Hepatic stellate cell (primary cell): ENCODE results near the gene CAMK2B.

Experiments
- DNase-seq: peaks from one replicate; pipeline ENCODE4 v3.0.0; 2011; ENCODE audit warnings: low spot score

CAMK2B gene

DNA sequence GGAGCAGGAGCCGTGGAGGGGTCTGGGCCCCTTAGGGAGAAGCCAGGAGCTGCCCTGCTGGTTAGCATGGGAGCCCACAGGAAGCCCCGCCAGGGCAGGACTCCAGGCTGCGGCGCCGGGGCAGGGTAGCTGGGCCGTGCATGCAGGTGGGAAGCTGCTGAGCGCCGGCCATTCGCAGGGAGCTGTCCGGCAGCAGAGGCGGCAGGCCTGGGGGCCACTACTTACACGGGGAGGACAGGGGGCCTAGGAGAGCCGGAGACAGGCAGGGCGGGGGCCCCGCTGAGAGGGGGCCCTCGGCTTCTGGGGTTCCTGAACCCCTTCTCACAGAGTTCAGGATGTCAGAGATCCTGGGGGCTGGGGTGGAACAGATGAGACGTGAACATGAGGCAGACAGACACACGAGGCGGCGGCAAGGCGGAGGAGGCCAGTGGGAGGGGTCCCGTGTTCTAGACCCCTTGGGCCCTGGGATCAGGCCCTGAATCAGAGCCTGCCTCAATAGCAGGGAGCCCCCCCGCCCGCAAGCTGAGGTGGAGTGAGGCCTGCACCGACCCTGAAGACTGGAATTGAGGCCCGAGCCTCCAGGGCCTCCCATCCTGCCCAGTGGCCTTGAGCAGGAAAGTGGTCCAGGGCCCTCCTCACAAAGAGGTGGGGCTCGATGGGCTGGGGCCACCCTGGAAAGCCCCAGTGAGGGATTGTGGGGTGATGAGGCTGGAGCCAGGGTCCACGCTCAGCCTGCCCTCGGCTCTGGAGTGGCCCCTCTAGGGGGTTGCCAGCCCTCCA lies 96.6 kb downstream of the CAMK2B start:
- DNase-seq = no peak

DNA sequence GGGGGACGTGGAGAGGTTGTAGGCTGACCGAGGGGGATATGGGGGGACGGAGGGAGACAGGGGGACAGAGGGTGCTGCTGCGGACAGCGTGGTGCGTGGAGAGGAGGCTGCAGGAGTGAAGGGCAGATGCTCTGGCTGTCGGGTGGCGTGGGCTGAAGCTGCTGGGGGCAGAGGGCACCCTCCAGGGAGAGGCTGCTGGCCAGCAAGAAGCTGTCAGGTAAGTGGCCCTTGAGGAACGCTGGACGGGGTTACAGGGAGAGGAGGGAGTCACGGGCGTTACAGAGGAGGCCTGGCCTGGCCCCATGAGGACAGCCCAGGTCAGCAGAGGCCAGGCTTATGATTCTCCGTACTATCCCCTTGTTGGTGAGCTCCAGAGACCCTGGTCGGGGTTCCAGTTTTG lies 97.5 kb downstream of the CAMK2B start:
- no peak for DNase-seq

DNA sequence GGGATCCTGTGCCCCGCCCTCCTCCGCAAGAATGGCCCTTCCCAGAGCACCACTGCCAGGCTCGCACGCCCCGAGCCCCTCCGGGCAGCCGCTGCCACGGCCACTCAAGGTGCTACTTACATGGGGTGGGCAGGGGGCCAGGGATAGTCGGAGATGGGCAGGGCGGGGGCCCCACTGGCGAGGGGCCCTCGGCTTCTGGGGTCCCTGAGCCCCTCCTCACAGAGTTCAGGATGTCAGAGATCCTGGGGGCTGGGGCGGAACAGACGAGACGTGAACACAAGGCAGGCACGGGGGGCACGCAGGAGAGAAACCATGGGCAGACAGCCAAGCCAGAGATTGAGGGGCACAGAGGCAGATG lies 99.0 kb downstream of the CAMK2B start:
- no peak for DNase-seq

DNA sequence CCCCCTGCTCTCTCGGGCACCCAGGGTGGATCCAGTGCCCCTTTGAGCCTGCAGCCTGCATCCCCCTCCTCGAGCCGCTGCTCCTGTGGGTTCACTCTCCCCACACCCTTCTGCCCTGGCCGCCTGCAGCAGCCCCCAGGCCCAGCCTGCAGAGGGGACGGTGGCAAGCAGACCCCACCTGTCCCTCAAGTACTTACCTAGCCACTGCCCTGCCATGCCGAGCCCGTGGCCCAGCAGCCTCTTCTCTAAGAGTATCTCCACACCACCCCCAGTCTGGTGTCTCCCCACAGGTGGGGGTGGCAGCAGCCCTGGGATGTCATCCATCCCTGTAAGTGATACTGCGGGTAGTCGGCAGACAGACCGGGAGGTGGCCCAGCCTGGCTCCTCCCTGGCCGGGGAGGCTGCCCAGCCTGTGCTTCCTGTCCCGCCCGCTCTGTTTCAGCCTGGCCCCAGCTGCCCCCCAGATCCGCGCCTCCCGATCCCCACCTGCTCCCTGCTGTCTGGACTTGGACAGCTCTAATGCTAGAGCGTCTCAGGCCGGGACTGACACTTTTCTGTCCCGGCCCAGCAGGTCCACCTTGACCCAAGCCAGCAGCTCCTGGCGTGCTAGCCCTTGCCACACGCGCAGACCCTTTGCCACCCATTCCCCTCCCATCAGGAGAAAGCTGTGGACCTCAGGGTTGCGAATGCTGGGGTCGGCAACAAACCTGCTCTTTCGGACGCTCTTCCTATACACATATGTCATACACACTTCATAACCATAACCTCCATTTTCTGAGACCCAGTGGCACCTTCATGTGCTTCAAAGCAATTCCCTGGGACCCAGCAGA lies 99.6 kb downstream of the CAMK2B start:
- no peak for DNase-seq

DNA sequence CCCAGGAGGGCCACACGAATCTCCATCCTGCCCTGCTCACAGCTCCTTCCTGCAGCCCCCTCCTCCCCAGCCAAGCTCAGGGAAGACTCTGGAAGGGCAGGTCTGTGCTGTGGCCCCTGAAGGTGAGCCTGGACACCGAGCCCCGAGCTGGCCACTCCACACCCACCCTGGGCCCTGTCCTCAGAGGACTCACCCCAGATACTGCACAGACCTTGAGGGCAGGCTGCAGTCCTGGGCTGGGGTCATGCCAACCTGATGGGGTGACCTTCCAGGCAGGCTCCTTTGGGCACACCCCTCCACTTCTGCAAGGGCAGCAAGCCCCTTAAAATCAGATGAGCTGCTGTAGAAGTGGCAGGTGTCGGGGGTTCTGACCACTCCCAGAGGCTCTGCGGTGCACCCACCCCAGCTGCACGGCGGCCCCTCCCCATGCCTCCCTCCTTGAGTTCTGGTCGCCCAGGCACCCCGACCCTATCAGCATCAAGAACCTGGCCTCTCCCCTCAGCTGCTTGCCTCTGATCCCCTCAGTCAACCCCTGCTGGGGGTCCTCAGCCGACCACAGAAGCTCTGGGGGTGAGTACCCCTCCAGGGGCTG lies 100.3 kb downstream of the CAMK2B start:
- no peak for DNase-seq

DNA sequence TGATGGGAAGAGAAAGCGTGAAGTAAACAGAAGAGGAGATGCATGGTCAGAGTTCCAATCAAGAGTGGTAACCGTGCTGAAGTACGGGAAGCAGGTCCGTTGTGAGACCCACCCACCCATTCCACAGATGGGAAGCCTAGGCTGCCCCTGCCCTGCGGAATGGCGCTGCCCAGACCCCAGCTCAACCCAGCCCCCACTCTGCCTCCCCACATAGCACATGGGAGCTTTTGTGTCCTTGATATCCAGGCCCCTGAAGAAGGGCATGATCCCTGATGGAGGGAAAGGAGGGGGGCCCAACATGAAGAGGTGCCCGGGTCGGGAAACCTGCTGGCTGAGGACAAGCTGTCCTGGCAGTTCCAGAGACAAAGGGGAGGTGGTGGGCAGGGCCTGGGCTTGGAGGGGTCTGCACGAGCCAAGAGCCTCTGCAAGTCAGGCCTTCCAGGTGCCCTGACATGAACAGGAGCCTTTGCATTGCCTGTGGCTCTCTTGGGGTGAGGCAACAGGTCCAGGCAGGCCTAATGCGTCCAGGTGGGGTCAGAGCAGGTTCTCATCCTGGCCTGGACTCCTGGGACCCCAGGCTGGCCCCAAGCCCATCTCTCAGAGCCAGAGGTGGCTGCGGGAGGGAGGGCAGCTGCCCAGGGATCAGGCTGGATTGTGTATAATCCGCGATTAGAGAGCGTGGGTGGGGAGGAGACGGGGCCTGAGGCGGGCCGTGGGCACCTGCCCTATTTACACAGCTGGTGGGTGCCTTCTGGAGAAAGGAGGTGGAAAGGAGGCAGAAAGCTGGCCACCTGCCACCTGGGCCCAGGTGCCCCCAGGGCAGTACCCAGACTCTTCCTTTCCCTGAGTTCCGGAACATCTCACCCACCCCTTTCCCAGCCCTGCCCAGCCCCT lies 101.1 kb downstream of the CAMK2B start:
- DNase-seq = no peak

DNA sequence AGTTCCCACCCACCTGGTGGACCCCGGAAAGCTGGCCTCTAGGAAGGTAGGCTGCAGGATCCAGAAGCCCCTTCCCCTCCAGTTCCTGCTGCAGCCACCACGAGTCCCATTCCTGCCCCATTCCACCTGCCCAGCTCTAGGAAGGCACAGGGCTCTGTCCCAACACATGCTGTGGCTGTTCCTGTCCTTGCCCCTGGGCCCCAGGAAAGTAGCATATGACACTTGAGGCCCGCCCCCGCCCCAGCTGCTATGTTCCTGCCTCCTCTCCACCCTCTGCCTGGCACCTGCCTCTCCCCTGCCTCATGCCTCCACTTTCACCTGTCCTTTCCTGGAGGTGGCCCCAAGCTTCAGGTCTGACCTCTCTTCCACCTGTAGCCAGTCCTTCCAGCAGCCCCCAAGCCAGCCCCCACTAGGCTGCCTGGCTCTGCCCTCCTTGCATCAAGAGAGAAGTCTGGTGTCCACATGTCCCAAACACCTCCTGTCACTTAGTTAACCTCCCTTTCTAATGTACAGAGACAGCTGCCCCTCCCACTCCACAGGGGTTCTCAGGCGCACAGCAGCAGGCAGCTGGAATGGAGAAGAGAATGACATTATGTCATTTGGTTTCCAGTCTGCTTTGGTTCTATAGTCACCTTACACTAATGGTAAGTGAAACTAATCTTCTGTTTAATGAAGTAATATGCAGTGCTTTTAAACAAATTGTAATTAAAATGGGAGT lies 101.9 kb downstream of the CAMK2B start:
- no peak for DNase-seq

DNA sequence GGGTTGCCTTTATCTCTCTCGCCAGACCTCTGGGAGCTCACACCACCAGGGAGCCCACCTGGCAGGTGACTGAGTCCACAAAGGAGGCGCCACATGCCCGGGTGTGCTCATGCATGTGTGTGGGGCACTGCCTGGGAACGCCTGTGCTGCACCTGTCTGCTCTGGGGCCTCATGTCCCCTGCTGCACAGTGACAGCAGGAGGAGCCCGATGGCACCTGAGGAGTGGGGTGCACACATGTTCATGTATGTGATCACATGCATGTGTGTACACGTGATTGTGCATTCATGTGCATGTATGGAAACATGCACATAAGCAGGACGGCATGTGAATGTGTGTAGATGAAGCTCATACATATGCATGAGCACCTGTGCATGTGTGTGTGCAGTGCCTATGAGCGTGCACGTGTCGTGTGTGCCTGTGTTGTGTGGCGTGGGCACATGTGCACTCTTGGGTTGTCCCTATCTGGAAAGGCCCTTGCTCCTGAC lies 102.6 kb downstream of the CAMK2B start:
- DNase-seq = no peak

DNA sequence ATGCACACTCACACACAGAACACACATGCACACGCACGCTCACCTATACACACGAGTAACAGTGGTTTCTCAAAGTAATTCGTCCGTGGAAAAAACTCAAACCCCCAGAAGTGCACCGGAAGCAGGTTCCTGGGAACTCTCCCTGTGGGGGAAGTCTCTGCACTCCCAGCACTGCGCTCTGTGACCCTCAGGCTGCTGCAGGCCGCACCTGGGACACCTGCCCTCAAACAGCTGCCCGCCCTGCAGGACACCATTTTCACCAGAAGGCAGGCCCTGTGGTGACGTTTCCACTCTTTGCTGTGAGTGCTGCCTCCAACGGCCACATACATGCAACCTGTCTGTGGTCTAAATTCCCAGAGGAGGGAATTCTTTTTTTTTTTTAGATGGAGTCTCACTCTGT lies 103.3 kb downstream of the CAMK2B start:
- no peak for DNase-seq

DNA sequence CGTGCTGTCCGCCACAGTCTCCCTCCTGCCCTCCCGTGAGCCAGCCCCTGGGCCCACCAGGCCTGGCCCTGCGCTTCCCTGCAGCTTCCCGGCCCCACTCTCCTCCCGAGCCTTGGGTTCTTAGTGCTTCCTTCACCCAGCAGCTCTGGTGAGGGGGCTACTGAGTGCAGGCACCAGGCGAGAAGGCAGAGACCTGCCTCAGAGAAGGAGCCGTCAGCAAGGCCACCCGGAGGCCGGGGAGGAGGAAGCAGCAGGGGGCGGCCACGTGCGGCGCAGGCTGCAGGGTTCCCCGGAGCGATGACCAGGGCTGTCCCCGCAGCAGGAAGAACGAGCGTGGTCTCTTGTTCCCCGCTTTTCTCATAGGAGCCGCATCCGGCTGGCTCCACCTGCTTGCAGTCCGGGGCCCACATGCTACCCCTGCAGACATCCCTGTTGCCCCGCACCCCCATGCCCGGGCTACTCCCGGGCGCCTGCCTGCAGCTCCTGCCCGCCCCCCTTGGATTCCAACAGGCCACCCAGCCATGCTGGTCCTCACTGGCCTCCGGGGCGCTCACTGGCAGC lies 104.1 kb downstream of the CAMK2B start:
- no peak for DNase-seq

DNA sequence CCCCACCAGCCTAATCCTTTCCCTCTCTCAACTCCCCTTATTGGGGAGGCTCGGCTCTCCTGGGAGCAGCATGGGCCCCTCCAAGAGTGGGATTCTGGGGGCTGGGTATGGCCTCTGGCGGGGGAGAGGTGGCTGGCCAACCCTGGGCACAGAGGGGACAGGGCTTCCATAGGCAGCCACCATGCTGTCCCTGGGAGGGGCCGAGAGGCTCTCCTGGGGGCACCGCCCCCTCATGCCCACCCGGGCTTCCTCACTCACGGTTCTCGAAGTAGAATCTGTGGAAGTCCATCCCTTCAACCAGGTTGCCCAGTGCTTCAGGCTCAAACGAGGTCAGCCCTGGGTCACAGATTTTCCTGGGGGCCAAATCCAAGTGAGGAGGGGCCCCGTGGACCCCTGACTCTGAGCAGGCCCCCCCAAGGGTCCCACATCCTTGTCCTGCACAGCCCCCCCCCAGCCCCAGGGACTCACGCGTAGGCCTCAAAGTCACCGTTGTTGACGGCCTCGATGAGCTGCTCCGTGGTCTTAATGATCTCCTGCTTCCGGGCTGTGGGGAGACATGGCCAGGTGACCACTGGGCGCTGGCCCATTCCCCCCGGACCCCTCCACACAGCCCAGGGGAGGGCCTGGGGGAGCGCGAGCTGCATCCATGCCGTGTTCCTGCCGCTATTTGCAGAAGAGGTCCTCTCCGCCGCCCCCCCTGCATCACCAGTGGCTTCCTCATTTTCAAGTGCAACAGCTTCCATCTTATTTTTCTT lies 104.9 kb downstream of the CAMK2B start:
- no peak for DNase-seq

DNA sequence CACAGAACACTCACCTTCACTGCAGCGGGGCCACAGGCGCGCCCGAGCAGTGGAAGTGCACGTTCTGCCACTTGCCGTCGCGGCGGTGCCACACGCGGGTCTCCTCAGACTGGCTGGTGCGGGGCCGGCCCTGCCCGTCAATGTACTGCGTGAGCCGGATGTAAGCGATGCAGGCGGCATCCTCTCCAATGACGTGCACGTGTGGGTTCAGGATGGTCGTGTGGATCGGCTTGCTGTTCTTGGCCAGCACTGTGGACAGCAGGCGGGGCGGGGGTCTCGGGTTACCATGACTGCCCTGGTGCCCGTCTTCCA lies 105.4 kb downstream of the CAMK2B start:
- DNase-seq = no peak

DNA sequence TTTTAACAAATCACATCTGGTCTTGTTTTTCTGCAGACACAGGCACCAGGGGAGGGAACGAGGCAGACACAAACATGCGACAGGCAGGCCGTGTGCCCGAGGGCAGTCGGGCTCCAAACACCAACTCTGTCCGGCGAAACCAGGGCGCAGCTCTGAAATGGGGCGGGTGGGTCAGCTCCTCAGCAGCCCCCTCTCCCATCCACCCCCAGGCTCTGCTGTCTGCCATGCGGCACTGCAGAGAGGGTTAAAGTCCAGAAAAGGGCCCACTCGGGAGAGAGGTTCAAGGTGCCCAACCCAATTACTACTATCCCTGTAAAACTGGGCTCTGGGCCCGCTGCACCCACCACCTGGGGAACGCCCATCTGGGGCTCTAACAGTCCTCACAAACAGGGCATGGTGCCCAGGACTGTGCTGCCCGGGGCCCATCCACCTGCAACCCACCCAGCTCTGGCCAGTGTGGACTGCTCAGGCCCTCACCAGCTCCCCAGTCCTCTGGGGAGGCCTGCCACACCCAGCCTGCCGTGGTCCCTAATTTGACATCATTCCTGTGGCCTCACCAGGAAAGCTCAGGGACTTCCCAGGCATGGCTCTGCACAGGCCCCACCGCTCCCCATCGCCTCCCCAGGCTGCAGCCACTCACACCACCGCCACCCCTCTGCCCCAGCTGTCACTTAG lies 105.9 kb downstream of the CAMK2B start:
- no peak for DNase-seq

DNA sequence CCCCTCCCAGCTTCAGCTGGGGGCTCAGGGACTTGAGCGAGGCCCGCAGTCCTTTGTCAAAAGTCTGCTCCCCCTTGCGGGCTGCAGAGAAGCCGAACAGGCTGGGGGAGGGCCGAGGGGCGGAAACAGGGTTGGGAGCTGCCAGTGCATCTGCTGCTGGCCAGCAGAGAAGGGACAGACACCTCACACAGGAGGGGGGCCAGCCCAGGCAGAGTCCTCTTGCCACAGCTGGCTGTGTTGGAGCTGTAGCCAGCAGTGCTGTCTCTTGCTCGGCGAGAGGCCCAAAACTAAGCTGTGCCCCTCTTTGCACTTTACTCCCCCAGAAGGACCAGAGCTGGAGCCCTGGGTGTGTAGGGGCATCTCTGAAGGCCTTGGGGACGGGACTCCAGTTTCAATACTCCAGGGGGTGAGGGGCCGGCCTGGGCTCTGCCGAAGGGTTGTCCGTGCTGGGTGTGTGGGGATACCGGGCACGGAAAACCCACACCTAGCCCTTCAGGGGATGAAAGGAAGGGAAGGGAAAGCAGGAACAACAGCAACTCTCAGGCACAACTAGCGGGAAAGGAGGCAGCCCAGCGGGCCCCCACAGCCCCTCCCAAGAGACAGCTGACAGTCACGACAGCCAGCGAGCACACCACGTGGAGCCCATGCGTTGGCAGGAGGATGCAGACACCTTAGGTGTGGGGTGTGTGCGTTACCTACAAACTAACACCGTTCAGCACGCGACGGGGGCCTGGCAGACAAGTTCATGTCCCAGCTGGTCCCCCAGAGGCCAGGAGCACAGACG lies 106.8 kb downstream of the CAMK2B start:
- DNase-seq = no peak

DNA sequence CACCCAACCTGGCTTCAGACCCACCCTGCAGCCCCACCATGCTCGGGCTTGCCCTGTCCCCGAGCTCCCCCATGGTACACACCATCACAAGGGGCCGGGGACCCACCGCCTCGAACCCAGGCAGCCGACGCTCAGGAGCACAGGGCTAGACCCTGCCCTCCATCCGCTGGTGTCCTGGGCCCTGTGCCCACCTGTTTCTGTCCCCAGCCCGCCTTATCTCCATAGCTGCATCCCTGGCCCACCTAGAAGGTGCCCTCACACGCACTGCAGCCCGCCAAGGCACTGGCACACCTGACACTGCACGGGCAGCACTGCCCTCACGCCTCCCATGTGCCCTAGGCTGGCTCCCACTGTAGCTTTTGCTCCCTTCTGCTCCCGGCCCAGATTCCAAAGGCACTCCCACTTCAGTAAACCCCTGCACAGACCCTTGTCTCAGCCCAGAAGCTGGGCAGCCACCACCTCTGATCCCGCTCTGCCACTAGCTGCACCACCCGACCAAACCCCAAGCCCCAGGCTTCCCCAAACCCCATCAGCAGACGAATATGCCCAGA lies 107.5 kb downstream of the CAMK2B start:
- DNase-seq = no peak

DNA sequence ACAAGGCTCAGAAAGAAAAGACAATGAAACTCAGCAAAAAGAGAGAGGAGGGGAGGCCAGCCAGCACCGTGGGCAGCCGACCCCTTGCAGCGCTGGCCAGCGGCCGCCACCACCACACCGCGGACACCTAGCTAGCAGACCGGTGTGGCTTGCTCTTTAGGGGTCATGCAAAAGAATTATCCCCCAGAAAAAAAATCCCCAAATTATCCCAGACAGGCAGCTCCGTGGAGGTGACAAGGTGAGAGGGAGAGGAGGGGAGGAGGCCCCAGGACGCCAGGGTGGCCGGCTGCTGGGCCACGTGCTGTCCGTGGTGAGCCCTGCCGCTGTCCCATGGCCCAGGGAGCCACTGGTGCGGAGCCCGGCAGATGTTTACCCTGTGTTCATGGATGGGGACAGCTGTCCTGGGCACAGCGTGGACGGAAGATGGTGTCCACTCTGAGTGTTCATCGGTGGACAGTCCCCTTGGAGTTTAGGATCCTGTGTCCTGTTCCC lies 108.1 kb downstream of the CAMK2B start:
- DNase-seq = no peak

DNA sequence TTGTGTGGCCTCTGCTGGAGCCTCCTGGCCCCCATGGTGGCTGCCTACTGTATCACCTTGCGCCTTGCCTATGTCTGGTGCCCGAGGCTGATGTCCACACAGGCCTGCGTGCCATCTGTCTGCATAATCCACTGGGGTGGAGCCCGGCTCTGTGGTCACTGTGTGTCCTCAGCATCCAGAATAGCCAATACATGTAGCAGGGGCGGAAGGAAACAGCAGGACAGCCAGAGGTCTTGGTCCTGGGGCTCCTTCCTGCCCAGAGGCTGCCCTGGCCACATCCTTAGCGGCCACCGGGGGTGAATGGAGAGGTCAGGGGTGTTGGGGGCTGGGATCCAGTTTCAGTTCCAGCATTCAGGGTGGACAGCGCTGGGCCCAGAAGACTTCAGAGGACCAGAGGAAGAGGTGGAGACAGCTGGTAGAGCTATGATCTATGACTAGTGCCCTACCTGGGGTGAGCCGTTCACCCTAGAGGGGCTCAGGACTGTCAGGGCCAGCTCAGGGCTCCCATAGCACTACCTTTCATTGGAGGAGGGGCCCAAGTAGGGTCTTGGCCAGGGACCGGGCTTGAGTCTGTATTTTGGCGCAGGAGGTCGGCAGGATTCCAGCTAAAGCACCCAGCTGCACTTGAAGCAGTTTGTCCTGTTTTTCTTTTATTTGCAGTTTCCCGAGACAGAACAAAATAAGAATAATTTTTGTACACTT lies 108.7 kb downstream of the CAMK2B start:
- no peak for DNase-seq

DNA sequence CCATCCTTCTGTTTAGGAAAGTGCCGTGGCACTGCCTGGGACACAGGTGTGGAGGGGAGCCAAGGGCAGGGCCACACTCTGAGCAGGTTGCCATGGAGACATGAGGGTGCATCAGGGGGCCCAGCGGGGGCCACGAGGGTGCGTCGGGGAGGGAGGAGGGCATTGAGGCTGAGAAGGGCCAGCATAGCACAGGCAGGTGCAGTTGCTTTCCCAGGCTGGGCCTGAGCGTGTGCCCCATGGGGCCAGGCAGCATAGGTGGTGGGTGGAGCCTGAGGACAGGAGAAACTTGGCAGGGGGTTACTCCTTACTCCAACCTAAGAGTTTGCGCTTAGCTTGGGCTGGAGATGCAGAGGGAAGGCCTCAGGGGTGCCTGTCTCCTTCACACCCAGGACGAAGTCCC lies 109.4 kb downstream of the CAMK2B start:
- DNase-seq = no peak
